H1 (cell line): ENCODE results near the gene GRK3.

Source experiments
- BRCA1 ChIP-seq: IDR thresholded peaks from 2 replicates; pipeline ENCODE4 v1.6.1; 2012; ENCODE audit warnings: low read depth, low read length, improper control_type of control experiment
- EZH2 ChIP-seq: fragments of 200-600 bp; sonication (generic); IDR thresholded peaks from 2 replicates; pipeline ENCODE4 v1.7.1; 2012; ENCODE audit warnings: low read depth, mild to moderate bottlenecking, moderate library complexity, low read length, inconsistent platforms; ENCODE audit not compliant: severe bottlenecking
- FOSL1 ChIP-seq: IDR thresholded peaks from 2 replicates; pipeline ENCODE4 v1.6.1; 2011; ENCODE audit warnings: mild to moderate bottlenecking, low read depth, low read length, moderate library complexity; ENCODE audit not compliant: insufficient read depth
- MAX ChIP-seq: IDR thresholded peaks from 2 replicates; pipeline ENCODE4 v1.6.1; 2012; ENCODE audit warnings: inconsistent platforms
- NRF1 ChIP-seq: IDR thresholded peaks from 2 replicates; pipeline ENCODE4 v1.6.1; 2011; ENCODE audit warnings: mild to moderate bottlenecking, low read depth, low read length, improper control_type of control experiment
- POLR2A ChIP-seq, 2 experiments: IDR thresholded peaks; 1 replicate in 1 of 2; 2 replicates in 1 of 2; pipeline ENCODE4 v1.6.1; 2011; ENCODE audit warnings: low read depth in 2 of 2, low read length in 2 of 2, mild to moderate bottlenecking in 2 of 2; ENCODE audit errors: control extremely low read depth in 1 of 2
- POLR2AphosphoS5 ChIP-seq: IDR thresholded peaks from 2 replicates; pipeline ENCODE4 v1.6.1; 2011; ENCODE audit warnings: low read depth, low read length
- RXRA ChIP-seq: IDR thresholded peaks from 2 replicates; pipeline ENCODE4 v1.6.1; 2011; ENCODE audit warnings: low read depth, mild to moderate bottlenecking, low read length, moderate library complexity; ENCODE audit not compliant: insufficient read depth
- TCF12 ChIP-seq: IDR thresholded peaks from 2 replicates; pipeline ENCODE4 v1.6.1; 2011; ENCODE audit warnings: low read depth, mild to moderate bottlenecking, low read length
- TF ChIP-seq, protein P1 (sequence below), 3 experiments: IDR thresholded peaks; 1 replicate in 2 of 3; 2 replicates in 1 of 3; pipeline versions ENCODE4 v1.5.1 to v1.6.1; 2011; ENCODE audit warnings: low read length in 3 of 3, mild to moderate bottlenecking in 3 of 3, inconsistent platforms in 2 of 3, low read depth in 1 of 3, moderate library complexity in 1 of 3; ENCODE audit not compliant: insufficient read depth in 1 of 3; ENCODE audit errors: control extremely low read depth in 1 of 3

GRCh38 chr22:25772288-25772687 lies 207.8 kb downstream of the GRK3 start:
- TF ChIP-seq, protein P1, sequence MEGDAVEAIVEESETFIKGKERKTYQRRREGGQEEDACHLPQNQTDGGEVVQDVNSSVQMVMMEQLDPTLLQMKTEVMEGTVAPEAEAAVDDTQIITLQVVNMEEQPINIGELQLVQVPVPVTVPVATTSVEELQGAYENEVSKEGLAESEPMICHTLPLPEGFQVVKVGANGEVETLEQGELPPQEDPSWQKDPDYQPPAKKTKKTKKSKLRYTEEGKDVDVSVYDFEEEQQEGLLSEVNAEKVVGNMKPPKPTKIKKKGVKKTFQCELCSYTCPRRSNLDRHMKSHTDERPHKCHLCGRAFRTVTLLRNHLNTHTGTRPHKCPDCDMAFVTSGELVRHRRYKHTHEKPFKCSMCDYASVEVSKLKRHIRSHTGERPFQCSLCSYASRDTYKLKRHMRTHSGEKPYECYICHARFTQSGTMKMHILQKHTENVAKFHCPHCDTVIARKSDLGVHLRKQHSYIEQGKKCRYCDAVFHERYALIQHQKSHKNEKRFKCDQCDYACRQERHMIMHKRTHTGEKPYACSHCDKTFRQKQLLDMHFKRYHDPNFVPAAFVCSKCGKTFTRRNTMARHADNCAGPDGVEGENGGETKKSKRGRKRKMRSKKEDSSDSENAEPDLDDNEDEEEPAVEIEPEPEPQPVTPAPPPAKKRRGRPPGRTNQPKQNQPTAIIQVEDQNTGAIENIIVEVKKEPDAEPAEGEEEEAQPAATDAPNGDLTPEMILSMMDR (IDR thresholded peaks at IDR 0.05; ENCODE audit: control extremely low read depth in 1 of 3, insufficient read depth in 1 of 3, low read depth in 1 of 3, low read length in 3 of 3), result no peak
- TF ChIP-seq EZH2 (no peak), BRCA1 (no peak), FOSL1 (no peak), RXRA (no peak), TCF12 (no peak), NRF1 (no peak), POLR2AphosphoS5 (no peak), MAX (no peak), POLR2A (IDR thresholded peaks at IDR 0.05; ENCODE audit: control extremely low read depth in 1 of 2, low read depth in 2 of 2, low read length in 2 of 2) (no peak)
